IMR-90 (cell line): ENCODE measurements around the gene ARMC9. TPM values are rescaled to one million over a fixed set of nuclear protein-coding genes. Genes with fewer than 3 reads are reported as not detected.

Experiments used
- ATAC-seq: fragments of 200-7000 bp; cut with Tn5 transposase; 2 replicates; pipeline ENCODE4 v1.9.1; 2020; ENCODE audit warnings: low read depth, mild to moderate bottlenecking, moderate library complexity
- BruUV-seq: library from RNA; stranded (reverse); fragments of 400-500 nt; replicated peaks from 2 replicates; lab custom pipeline; 2021; lab: Mats Ljungman, UMichigan
- CTCF ChIA-PET: fragments of 300-600 bp; formaldehyde crosslinking; extraction: SDS; loops from one replicate; lab custom pipeline; 2021; ENCODE audit warnings: antibody characterized with exemption; lab: Yijun Ruan, JAX
- POLR2A ChIA-PET: fragments of 300-600 bp; sonication (Branson Sonifier 250); formaldehyde crosslinking; loops from one replicate; lab custom pipeline; 2022; ENCODE audit warnings: antibody characterized with exemption; ENCODE audit not compliant: unreplicated experiment; lab: Charles Lee
- DNase-seq: peaks from one replicate; pipeline ENCODE4 v3.0.0; 2013
- H2AFZ ChIP-seq: replicated peaks from 2 replicates; pipeline ENCODE3; 2013; ENCODE audit warnings: low read length, mild to moderate bottlenecking; ENCODE audit not compliant: poor library complexity
- H2AK5ac ChIP-seq: 2 replicates; pipeline ENCODE4 v1.6.1; 2013; ENCODE audit warnings: low read depth, low read length, inconsistent platforms
- H2AK9ac ChIP-seq: replicated peaks from 2 replicates; pipeline ENCODE3; 2013; ENCODE audit warnings: mild to moderate bottlenecking, low read depth, low read length, moderate library complexity; ENCODE audit not compliant: poor library complexity
- H2BK120ac ChIP-seq: 2 replicates; pipeline ENCODE4 v1.6.1; 2013; ENCODE audit warnings: low read depth, low read length, inconsistent platforms
- H2BK15ac ChIP-seq: 3 replicates; pipeline ENCODE4 v1.6.1; 2013; ENCODE audit warnings: low read depth, low read length, inconsistent platforms
- H2BK20ac ChIP-seq: 2 replicates; pipeline ENCODE4 v1.6.1; 2013; ENCODE audit warnings: low read depth, mild to moderate bottlenecking, inconsistent platforms, low read length, moderate library complexity
- H2BK5ac ChIP-seq: 2 replicates; pipeline ENCODE4 v1.6.1; 2013; ENCODE audit warnings: mild to moderate bottlenecking, low read depth, low read length, inconsistent platforms; ENCODE audit not compliant: poor library complexity, severe bottlenecking
- H3K14ac ChIP-seq: replicated peaks from 2 replicates; pipeline ENCODE4 v1.6.1; 2013; ENCODE audit warnings: low read depth, low read length, inconsistent platforms
- H3K18ac ChIP-seq: 2 replicates; pipeline ENCODE4 v1.6.1; 2013; ENCODE audit warnings: low read depth, low read length, control low read depth
- H3K23ac ChIP-seq: 2 replicates; pipeline ENCODE4 v1.6.1; 2013; ENCODE audit warnings: low read depth, low read length, inconsistent platforms
- H3K27ac ChIP-seq: 2 replicates; pipeline ENCODE4 v1.5.1; 2013; ENCODE audit warnings: mild to moderate bottlenecking, control low read depth, low read length; ENCODE audit not compliant: insufficient read depth
- H3K27me3 ChIP-seq: 2 replicates; pipeline ENCODE4 v1.6.1; 2013; ENCODE audit warnings: low read length; ENCODE audit not compliant: control insufficient read depth, insufficient read depth
- H3K36me3 ChIP-seq: 2 replicates; pipeline ENCODE4 v1.6.1; 2013; ENCODE audit warnings: low read length, mixed read lengths; ENCODE audit not compliant: control insufficient read depth, insufficient read depth
- H3K4ac ChIP-seq: 2 replicates; pipeline ENCODE4 v1.6.1; 2013; ENCODE audit warnings: low read depth, low read length, inconsistent platforms
- H3K4me1 ChIP-seq: 2 replicates; pipeline ENCODE4 v1.6.1; 2013; ENCODE audit warnings: low read length, mixed read lengths; ENCODE audit not compliant: control insufficient read depth, insufficient read depth
- H3K4me2 ChIP-seq: 2 replicates; pipeline ENCODE4 v1.6.1; 2013; ENCODE audit warnings: low read depth, mild to moderate bottlenecking, control low read depth, low read length, moderate library complexity
- H3K4me3 ChIP-seq: 2 replicates; pipeline ENCODE4 v1.5.1; 2013; ENCODE audit warnings: low read depth, mild to moderate bottlenecking, control low read depth, low read length, moderate library complexity; ENCODE audit not compliant: insufficient read depth
- H3K56ac ChIP-seq: 2 replicates; pipeline ENCODE4 v1.6.1; 2013; ENCODE audit warnings: low read length, inconsistent platforms; ENCODE audit not compliant: insufficient read depth; ENCODE audit errors: extremely low read depth
- H3K79me1 ChIP-seq, 2 experiments: 2 replicates each; pipeline ENCODE4 v1.6.1; 2013; ENCODE audit warnings: low read length in 2 of 2, inconsistent platforms in 1 of 2, low read depth in 1 of 2
- H3K9ac ChIP-seq: 2 replicates; pipeline ENCODE4 v1.6.1; 2013; ENCODE audit warnings: low read depth, low read length, control low read depth
- H3K9me1 ChIP-seq: 2 replicates; pipeline ENCODE4 v1.6.1; 2013; ENCODE audit warnings: low read length, inconsistent platforms; ENCODE audit not compliant: insufficient read depth
- H3K9me3 ChIP-seq: 2 replicates; pipeline ENCODE4 v1.6.1; 2013; ENCODE audit warnings: low read length; ENCODE audit not compliant: control insufficient read depth, insufficient read depth
- H4K20me1 ChIP-seq: 2 replicates; pipeline ENCODE4 v1.6.1; 2013; ENCODE audit warnings: low read length, inconsistent platforms; ENCODE audit not compliant: insufficient read depth
- H4K5ac ChIP-seq: 2 replicates; pipeline ENCODE4 v1.6.1; 2013; ENCODE audit warnings: mild to moderate bottlenecking, low read depth, low read length, control low read depth
- H4K8ac ChIP-seq, 2 experiments: 2 replicates each; pipeline ENCODE4 v1.6.1; 2013; ENCODE audit warnings: low read depth in 2 of 2, low read length in 2 of 2, control low read depth in 1 of 2, inconsistent platforms in 1 of 2
- H4K91ac ChIP-seq: 2 replicates; pipeline ENCODE4 v1.6.1; 2013; ENCODE audit warnings: low read depth, low read length, inconsistent platforms; ENCODE audit not compliant: insufficient read depth
- CEBPB ChIP-seq: IDR thresholded peaks from 2 replicates; pipeline ENCODE4 v1.6.1; 2012; ENCODE audit warnings: low read depth, low read length, improper control_type of control experiment
- CHD1 ChIP-seq: IDR thresholded peaks from 2 replicates; pipeline ENCODE4 v1.6.1; 2012; ENCODE audit warnings: low read depth, low read length, improper control_type of control experiment
- CTCF ChIP-seq: conservative IDR thresholded peaks from 2 replicates; pipeline ENCODE4 v1.5.1; 2012; ENCODE audit warnings: mild to moderate bottlenecking, low read depth, low read length, improper control_type of control experiment
- ELK1 ChIP-seq: fragments of 150-350 bp; IDR thresholded peaks from 2 replicates; pipeline ENCODE4 v1.6.1; 2016; ENCODE audit warnings: low read depth, mild to moderate bottlenecking, low read length, moderate library complexity, borderline replicate concordance
- FOS ChIP-seq: fragments of 150-350 bp; IDR thresholded peaks from 2 replicates; pipeline ENCODE4 v1.6.1; 2016; ENCODE audit warnings: low read depth, low read length
- MAFK ChIP-seq: IDR thresholded peaks from 2 replicates; pipeline ENCODE4 v1.6.1; 2012; ENCODE audit warnings: low read depth, low read length, improper control_type of control experiment
- MAZ ChIP-seq: IDR thresholded peaks from 2 replicates; pipeline ENCODE4 v1.6.1; 2012; ENCODE audit warnings: low read depth, mild to moderate bottlenecking, low read length, improper control_type of control experiment, moderate library complexity, borderline replicate concordance
- NFE2L2 ChIP-seq: fragments of 150-350 bp; IDR thresholded peaks from 2 replicates; pipeline ENCODE4 v1.6.1; 2016; ENCODE audit warnings: low read depth, mild to moderate bottlenecking, low read length
- POLR2A ChIP-seq: IDR thresholded peaks from 2 replicates; pipeline ENCODE4 v1.6.1; 2012; ENCODE audit warnings: mild to moderate bottlenecking, low read depth, low read length
- RAD21 ChIP-seq: IDR thresholded peaks from 2 replicates; pipeline ENCODE4 v1.6.1; 2012; ENCODE audit warnings: low read length, improper control_type of control experiment
- RCOR1 ChIP-seq: IDR thresholded peaks from 2 replicates; pipeline ENCODE4 v1.6.1; 2012; ENCODE audit warnings: mild to moderate bottlenecking, low read length, improper control_type of control experiment; ENCODE audit not compliant: insufficient replicate concordance
- SMC3 ChIP-seq: fragments of 150-350 bp; IDR thresholded peaks from 2 replicates; pipeline ENCODE4 v1.6.1; 2016; ENCODE audit warnings: low read depth, mild to moderate bottlenecking, antibody characterized with exemption, low read length, moderate library complexity
- USF2 ChIP-seq: fragments of 150-350 bp; IDR thresholded peaks from 2 replicates; pipeline ENCODE4 v1.6.1; 2017; ENCODE audit warnings: mild to moderate bottlenecking, antibody characterized with exemption, low read length, low read depth
- WGBS, 2 experiments: methylation state at CpG; one replicate each; pipeline versions ENCODE4 v1.1.5 to v1.1.7; 2013; ENCODE audit warnings: missing lambda C conversion rate in 2 of 2; ENCODE audit not compliant: insufficient read length in 1 of 2; ENCODE audit errors: extremely low coverage in 2 of 2; 5-methylcytosine and 5-hydroxymethylcytosine counted together
- dilution Hi-C: fragments of 300-500 bp; cut with HindIII; formaldehyde crosslinking; loops from one replicate; pipeline ENCODE4 v1.14.3; 2018; ENCODE audit warnings: low sequenced_read_pairs; ENCODE audit not compliant: unreplicated experiment
- in situ Hi-C: fragments of 300-500 bp; cut with MboI; formaldehyde crosslinking; loops from 3 replicates; pipeline ENCODE4 v1.14.3; 2019; ENCODE audit warnings: low sequenced_read_pairs, inconsistent platforms, mixed read lengths
- intact Hi-C: fragments of 100-400 bp; cut with micrococcal nuclease; formaldehyde crosslinking; loops from 2 replicates; pipeline ENCODE4 v1.10.0; 2022
- polyA plus RNA-seq, 3 experiments: library from polyadenylated mRNA; depleted of rRNA; stranded (reverse); fragments of >200 nt; gene quantifications; 2 replicates each; pipeline ENCODE4 v1.2.3, GENCODE V29; 2012; ENCODE audit warnings: low replicate concordance in 1 of 3
- total RNA-seq: library from RNA; depleted of rRNA; stranded (reverse); fragments of >200 nt; gene quantifications from 2 replicates; pipeline ENCODE4 v1.2.3, GENCODE V29; 2012

Gene ARMC9
- total and polyA plus RNA-seq, 2 of the 4 experiments (the other 2 are of a cell fraction), result 36.0 to 46.6 TPM

GRCh38 chr2:231297108-231297908 is 98.9 kb downstream of the ARMC9 start (continued):
- peak; percentile 78 for TF ChIP-seq RAD21
- TF ChIP-seq RCOR1, result no peak

GRCh38 chr2:231298091-231298490 is 99.7 kb downstream of the ARMC9 start:
- no peak overlapping the region for H3K27ac ChIP-seq
- intact Hi-C loops, result no loop called here
- H2AK5ac ChIP-seq, result no peak overlapping the region
- dilution Hi-C loops, result no loop called here
- H3K9me1 ChIP-seq, result no peaks in the 10 kb centered on the region
- no peak overlapping the region for H3K56ac ChIP-seq
- H4K20me1 ChIP-seq, result no peaks in the 10 kb centered on the region
- H2BK20ac ChIP-seq, result no peak overlapping the region
- H3K36me3 ChIP-seq, result peaks cover 14% of the 10 kb centered on the region; the same call in 1 of the 2 replicates
- H3K4me1 ChIP-seq, result 0 out of 2 replicates have a peak, but pooled peaks cover 2% of the 10 kb centered on the region
- H4K91ac ChIP-seq, result no peak overlapping the region
- no peak overlapping the region for H3K9ac ChIP-seq
- H3K4me3 ChIP-seq, result no peak overlapping the region
- H4K5ac ChIP-seq, result no peak overlapping the region
- ChIA-PET CTCF (interaction anchor here (2.2 kb wide), 1 partner anchor 115 kb away, joined by 7 read pairs; no protein-coding TSS in a partner anchor), POLR2A (no interaction called here)
- H3K79me1 ChIP-seq, result no peaks in the 10 kb centered on the region
- no TSS peak for BruUV-seq
- H2BK5ac ChIP-seq, result no peak overlapping the region
- no peak for ATAC-seq
- no CpG with 5 or more reads among the region's 8 CpGs for WGBS, 2 experiments
- H3K27me3 ChIP-seq, result no peaks in the 10 kb centered on the region
- no peak overlapping the region for H2BK120ac ChIP-seq
- no peak overlapping the region for H3K4ac ChIP-seq
- in situ Hi-C loops, result loop anchor here (5.0 kb wide), 1 partner anchor 114 kb away; no protein-coding TSS in a partner anchor
- H3K4me2 ChIP-seq, result no peak overlapping the region
- H3K9me3 ChIP-seq, result no peaks in the 10 kb centered on the region
- H3K23ac ChIP-seq, result no peak overlapping the region
- H2BK15ac ChIP-seq, result no peak overlapping the region
- no peak overlapping the region for H2AK9ac ChIP-seq
- H3K14ac ChIP-seq, result no peak overlapping the region
- no peak overlapping the region for H3K18ac ChIP-seq
- H2AFZ ChIP-seq, result no peak overlapping the region
- no peak overlapping the region for H4K8ac ChIP-seq
- DNase-seq, result no peak
- TF ChIP-seq CTCF, result no peak
- no peak for TF ChIP-seq CHD1
- TF ChIP-seq MAZ, result no peak
- no peak for TF ChIP-seq MAFK
- TF ChIP-seq NFE2L2, result no peak
- TF ChIP-seq POLR2A, result no peak
- no peak for TF ChIP-seq CEBPB
- TF ChIP-seq ELK1, result no peak
- TF ChIP-seq USF2, result no peak
- no peak for TF ChIP-seq SMC3
- TF ChIP-seq RCOR1, result no peak
- TF ChIP-seq FOS, result no peak
